Diencephalon (tissue), 1 donor: ENCODE data around the gene ERBB2. TPM values are rescaled to one million over a fixed set of nuclear protein-coding genes. Genes with fewer than 3 reads are reported as not detected.

Source experiments
- small RNA-seq: library from RNA; depleted of rRNA; stranded (forward); fragments of <200 nt; gene quantifications from one replicate; pipeline ENCODE3, GENCODE V24; 2014
- total RNA-seq: library from RNA; depleted of rRNA; stranded (reverse); fragments of >200 nt; gene quantifications from one replicate; pipeline ENCODE4 v1.2.3, GENCODE V29; 2014

The ERBB2 gene
- total RNA-seq, result 15.9 TPM

GRCh38 chr17:39699818-39700147 is at the start of gene ERBB2:
Gene ERBB2 (plus strand): TSS chr17:39700064. CDS start chr17:39700239, 175 bp downstream.

GRCh38 chr17:39664581-39665561 is 35.0 kb upstream of the ERBB2 start, which contains the start of gene TCAP:
Gene TCAP (plus strand): TSS chr17:39665349. CDS start chr17:39665360, 11 bp downstream.

DNA sequence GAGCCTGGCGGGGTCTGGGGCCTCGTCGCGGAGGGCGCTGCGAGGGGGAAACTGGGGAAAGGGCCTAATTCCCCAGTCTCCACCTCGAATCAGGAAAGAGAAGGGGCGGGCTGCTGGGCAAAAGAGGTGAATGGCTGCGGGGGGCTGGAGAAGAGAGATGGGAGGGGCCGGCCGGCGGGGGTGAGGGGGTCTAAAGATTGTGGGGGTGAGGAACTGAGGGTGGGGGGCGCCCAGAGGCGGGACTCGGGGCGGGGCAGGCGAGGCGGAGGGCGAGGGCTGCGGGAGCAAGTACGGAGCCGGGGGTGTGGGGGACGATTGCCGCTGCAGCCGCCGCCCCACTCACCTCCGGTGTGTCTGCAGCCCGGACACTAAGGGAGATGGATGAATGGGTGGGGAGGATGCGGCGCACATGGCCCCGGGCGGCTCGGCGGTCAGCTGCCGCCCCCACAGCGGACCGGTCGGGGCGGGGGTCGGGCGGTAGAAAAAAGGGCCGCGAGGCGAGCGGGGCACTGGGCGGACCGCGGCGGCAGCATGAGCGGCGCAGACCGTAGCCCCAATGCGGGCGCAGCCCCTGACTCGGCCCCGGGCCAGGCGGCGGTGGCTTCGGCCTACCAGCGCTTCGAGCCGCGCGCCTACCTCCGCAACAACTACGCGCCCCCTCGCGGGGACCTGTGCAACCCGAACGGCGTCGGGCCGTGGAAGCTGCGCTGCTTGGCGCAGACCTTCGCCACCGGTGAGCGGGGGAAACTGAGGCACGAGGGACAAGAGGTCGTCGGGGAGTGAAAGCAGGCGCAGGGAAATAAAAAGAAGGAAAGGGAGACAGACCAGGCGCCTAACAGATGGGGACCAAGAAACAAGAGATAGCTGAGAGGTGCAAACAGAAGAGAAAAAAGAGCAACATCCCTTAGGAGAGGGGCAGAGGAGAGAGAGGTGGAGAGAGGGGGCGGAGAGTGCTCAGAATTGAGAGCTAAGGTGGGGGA is 31.6 kb upstream of the ERBB2 start, which contains the start of gene PNMT:
PNMT (plus strand) TSS at position 509 of the 980 bp plus-strand sequence; CDS start at position 532, 23 bp downstream.

DNA sequence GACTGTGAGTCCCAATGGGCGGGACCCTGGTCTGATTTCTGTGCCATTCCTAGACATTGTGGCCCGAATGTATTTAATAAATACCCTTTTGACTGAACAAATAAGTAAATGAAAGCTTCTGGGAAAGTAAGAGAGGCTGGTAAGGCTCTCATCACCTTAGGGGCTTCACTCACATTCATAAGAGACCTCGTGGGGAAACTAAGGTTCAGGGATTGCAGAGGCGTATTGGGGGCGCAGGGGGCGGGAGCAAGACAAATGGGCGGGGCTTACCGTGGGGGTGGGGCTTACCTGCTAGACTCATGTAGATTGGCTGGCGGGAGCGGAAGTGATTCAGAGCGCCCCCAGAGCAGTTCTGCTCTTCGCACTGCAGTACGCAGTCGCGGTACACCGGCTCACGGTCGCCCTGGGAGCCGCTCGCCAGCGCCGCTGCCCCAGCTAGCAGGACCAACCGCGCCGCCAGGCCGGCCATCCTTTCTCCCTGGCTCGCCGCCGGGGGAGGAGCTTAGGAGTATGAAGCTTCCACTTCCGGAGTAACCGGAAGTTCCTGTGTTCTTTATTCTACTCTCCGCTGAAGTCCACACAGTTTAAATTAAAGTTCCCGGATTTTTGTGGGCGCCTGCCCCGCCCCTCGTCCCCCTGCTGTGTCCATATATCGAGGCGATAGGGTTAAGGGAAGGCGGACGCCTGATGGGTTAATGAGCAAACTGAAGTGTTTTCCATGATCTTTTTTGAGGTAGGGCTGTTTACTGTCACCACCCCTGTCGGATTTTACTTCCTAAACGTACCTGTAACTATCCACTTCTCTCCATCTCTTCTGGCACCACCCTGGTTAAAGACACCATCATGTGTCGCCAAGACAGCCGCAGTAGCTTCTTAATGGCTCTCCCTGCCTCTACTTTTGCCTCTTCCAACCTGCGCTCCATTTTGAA is 12.1 kb upstream of the ERBB2 start, which contains the start of gene PGAP3:
PGAP3 (minus strand) TSS at position 512 of the 929 bp plus-strand sequence; CDS start at position 469, 43 bp downstream.

GRCh38 chr17:39730095-39730921 is 30.4 kb downstream of the ERBB2 start, which contains the start of gene MIEN1:
Gene MIEN1 (minus strand): TSS chr17:39730532. CDS start chr17:39730495, 37 bp downstream.

DNA sequence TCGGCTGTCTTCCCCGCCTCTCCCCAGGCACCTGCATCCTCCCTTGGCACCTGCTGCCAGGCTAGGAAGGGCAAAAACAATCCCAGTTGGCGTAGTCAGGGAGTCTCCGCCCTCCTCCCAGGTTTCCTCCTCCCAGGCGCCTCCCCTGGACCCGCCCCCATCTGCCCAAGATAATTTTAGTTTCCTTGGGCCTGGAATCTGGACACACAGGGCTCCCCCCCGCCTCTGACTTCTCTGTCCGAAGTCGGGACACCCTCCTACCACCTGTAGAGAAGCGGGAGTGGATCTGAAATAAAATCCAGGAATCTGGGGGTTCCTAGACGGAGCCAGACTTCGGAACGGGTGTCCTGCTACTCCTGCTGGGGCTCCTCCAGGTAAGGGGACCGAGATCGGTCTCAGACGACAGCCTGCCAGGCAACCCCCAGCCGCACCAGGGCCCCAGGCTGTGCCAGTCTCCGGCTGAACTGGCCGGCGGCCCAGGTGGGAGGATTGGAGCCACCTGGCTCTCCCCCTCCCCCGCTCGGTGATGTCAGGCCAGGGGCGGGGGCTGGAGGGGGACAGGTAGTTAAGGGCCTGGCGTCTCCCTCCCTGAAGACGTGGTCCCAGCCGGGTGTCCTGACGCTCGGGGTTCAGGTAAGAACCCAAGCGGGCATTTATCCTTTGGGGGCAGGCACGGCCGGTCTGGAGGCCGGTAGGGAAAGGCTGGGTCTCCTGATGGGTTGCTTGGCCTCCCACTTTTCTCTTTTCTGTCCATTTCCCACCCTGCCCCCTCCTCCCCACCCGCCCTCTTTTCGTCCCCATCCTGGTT is 38.1 kb downstream of the ERBB2 start, which contains the start of gene GRB7:
GRB7 (plus strand) TSS at position 179 of the 808 bp plus-strand sequence. CDS start 4,364 bp downstream, outside the sequence.

Small RNAs within 50 kb of the gene (small RNA-seq; reads per million reads assigned to genes)
- not detected for gene MIR4728

Other genes starting within 250 kb of the ERBB2 start
- gene MED1, start 248.8 kb upstream of the ERBB2 start, total RNA-seq, result 28.1 TPM
- gene CDK12, start 238.6 kb upstream of the ERBB2 start, total RNA-seq, result 24.2 TPM
- 0.46 TPM for gene NEUROD2, start 92.1 kb upstream of the ERBB2 start, total RNA-seq
- gene PPP1R1B, start 73.1 kb upstream of the ERBB2 start, total RNA-seq, result 23.5 TPM
- 26.8 TPM for gene STARD3, start 62.9 kb upstream of the ERBB2 start, total RNA-seq
- gene TCAP, start 34.7 kb upstream of the ERBB2 start, total RNA-seq, result 1.4 TPM
- gene PNMT, start 31.6 kb upstream of the ERBB2 start, total RNA-seq, result 3.2 TPM
- gene PGAP3, start 12.0 kb upstream of the ERBB2 start, total RNA-seq, result 7.4 TPM
- 14.1 TPM for gene MIEN1, start 30.5 kb downstream of the ERBB2 start, total RNA-seq
- not detected for gene GRB7, start 37.9 kb downstream of the ERBB2 start, total RNA-seq
- under 0.01 TPM for gene IKZF3, start 164.2 kb downstream of the ERBB2 start, total RNA-seq
- not detected for gene ZPBP2, start 168.1 kb downstream of the ERBB2 start, total RNA-seq
- gene GSDMB, start 218.6 kb downstream of the ERBB2 start, total RNA-seq, result 6.9 TPM
- 40.4 TPM for gene ORMDL3, start 227.5 kb downstream of the ERBB2 start, total RNA-seq
- not detected for gene LRRC3C, start 227.7 kb downstream of the ERBB2 start, total RNA-seq